A673 (cell line): Measurements from ENCODE around the gene SMYD3. TPM values are rescaled to one million over a fixed set of nuclear protein-coding genes. Genes with fewer than 3 reads are reported as not detected.

Source experiments
- BruUV-seq: library from RNA; stranded (reverse); fragments of 400-500 nt; replicated peaks from 2 replicates; lab custom pipeline; 2021; lab: Mats Ljungman, UMichigan
- CTCF ChIA-PET: fragments of 300-600 bp; sonication (Branson Sonifier 250); formaldehyde crosslinking; loops from one replicate; lab custom pipeline; 2022; ENCODE audit warnings: antibody characterized with exemption; lab: Charles Lee
- POLR2A ChIA-PET: fragments of 300-600 bp; sonication (Branson Sonifier 250); formaldehyde crosslinking; loops from one replicate; lab custom pipeline; 2022; ENCODE audit warnings: antibody characterized with exemption; ENCODE audit not compliant: low non-redundant PET; lab: Charles Lee
- DNase-seq: peaks from one replicate; pipeline ENCODE4 v3.0.0-alpha.2; 2015; ENCODE audit warnings: low spot score
- H3K27ac ChIP-seq: fragments of 200-600 bp; sonication (generic); 2 replicates; pipeline ENCODE4 v1.5.1; 2016; ENCODE audit warnings: mixed run types, low read depth, mild to moderate bottlenecking, mixed read lengths, antibody characterized with exemption, low read length; ENCODE audit not compliant: poor library complexity, severe bottlenecking
- H3K27me3 ChIP-seq: fragments of 200-600 bp; sonication (generic); replicated peaks from 2 replicates; pipeline ENCODE4 v1.6.1; 2017; ENCODE audit warnings: mixed run types, low read depth, mild to moderate bottlenecking, mixed read lengths, antibody characterized with exemption, low read length; ENCODE audit not compliant: insufficient read depth, poor library complexity
- H3K36me3 ChIP-seq: fragments of 200-600 bp; sonication (generic); 2 replicates; pipeline ENCODE4 v1.6.1; 2016; ENCODE audit warnings: mixed run types, mild to moderate bottlenecking, mixed read lengths, antibody characterized with exemption, low read length; ENCODE audit not compliant: insufficient read depth, poor library complexity, severe bottlenecking
- H3K4me1 ChIP-seq: fragments of 200-600 bp; sonication (generic); 2 replicates; pipeline ENCODE4 v1.6.1; 2017; ENCODE audit warnings: mixed run types, mild to moderate bottlenecking, mixed read lengths, antibody characterized with exemption, low read length; ENCODE audit not compliant: insufficient read depth, poor library complexity, severe bottlenecking
- H3K4me3 ChIP-seq: fragments of 200-600 bp; sonication (generic); 2 replicates; pipeline ENCODE4 v1.5.1; 2016; ENCODE audit warnings: low read depth, mixed run types, mild to moderate bottlenecking, mixed read lengths, low read length; ENCODE audit not compliant: poor library complexity, severe bottlenecking
- H3K9me3 ChIP-seq: fragments of 200-600 bp; sonication (generic); 2 replicates; pipeline ENCODE4 v1.6.1; 2016; ENCODE audit warnings: mixed run types, low read depth, mild to moderate bottlenecking, mixed read lengths, antibody characterized with exemption, low read length; ENCODE audit not compliant: poor library complexity, severe bottlenecking
- EZH2 ChIP-seq: fragments of 200-600 bp; sonication (generic); IDR thresholded peaks from 2 replicates; pipeline ENCODE4 v1.6.1; 2017; ENCODE audit warnings: borderline replicate concordance, low read depth, mild to moderate bottlenecking, mixed read lengths, antibody characterized with exemption, low read length; ENCODE audit not compliant: poor library complexity, severe bottlenecking
- intact Hi-C: fragments of 100-400 bp; cut with micrococcal nuclease; formaldehyde crosslinking; loops from one replicate; pipeline ENCODE4 v1.10.0; 2022; ENCODE audit not compliant: unreplicated experiment
- total RNA-seq: library from RNA; stranded (reverse); gene quantifications from 2 replicates; pipeline ENCODE4 v1.2.3, GENCODE V29; 2021
- TF ChIP-seq, protein P1 (sequence below): fragments of 300-800, 200-600 bp; sonication (generic); conservative IDR thresholded peaks from 2 replicates; pipeline ENCODE4 v1.5.1; 2017; ENCODE audit warnings: low read depth, mild to moderate bottlenecking, antibody characterized with exemption, low read length, moderate library complexity, mixed read lengths

Gene SMYD3
- total RNA-seq, 1 experiment from 2014 or later = 29.0 TPM

- BruUV-seq = no TSS peak
- intact Hi-C loops = no loop called here
- POLR2A ChIA-PET = no interaction called here
Measured at GRCh38 chr1:246052603-246053002, 454.5 kb downstream of the SMYD3 start.

DNA sequence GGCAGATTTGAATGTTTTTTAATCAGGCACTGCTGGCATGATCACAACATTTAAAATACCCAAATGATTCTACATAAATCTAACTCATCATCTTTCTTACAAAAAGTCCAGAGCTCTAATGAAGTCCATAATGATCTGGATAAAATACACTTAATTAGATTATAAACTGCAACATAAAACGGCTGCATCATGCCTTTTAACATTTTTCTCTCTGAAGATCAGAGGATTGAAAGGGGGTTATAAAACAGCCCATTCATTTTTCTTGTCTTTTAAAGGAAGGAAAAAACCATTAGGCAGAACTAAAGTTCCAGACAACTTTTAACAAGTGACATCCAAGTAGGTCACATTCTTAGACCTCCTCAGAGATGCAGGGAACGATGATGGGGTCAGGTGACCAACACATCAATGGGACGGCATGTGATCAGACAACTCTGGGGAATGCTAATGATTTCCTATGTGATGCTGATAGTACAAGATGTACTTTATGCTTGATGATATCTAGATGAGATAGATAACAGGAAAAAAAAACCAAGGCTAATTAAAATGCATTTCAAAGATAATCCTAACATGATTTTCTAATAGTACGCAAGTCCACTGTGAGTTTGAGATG is 455.1 kb downstream of the SMYD3 start:
- CTCF ChIA-PET = no interaction called here

More at GRCh38 chr1:246052603-246053002, 454.5 kb downstream of the SMYD3 start:
- TF ChIP-seq, protein P1, sequence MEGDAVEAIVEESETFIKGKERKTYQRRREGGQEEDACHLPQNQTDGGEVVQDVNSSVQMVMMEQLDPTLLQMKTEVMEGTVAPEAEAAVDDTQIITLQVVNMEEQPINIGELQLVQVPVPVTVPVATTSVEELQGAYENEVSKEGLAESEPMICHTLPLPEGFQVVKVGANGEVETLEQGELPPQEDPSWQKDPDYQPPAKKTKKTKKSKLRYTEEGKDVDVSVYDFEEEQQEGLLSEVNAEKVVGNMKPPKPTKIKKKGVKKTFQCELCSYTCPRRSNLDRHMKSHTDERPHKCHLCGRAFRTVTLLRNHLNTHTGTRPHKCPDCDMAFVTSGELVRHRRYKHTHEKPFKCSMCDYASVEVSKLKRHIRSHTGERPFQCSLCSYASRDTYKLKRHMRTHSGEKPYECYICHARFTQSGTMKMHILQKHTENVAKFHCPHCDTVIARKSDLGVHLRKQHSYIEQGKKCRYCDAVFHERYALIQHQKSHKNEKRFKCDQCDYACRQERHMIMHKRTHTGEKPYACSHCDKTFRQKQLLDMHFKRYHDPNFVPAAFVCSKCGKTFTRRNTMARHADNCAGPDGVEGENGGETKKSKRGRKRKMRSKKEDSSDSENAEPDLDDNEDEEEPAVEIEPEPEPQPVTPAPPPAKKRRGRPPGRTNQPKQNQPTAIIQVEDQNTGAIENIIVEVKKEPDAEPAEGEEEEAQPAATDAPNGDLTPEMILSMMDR = no peak
- TF ChIP-seq EZH2 = no peak
- no peak for DNase-seq
- CTCF ChIA-PET = no interaction called here
- no peak overlapping the region for H3K27ac ChIP-seq
- H3K9me3 ChIP-seq = no peaks in the 10 kb centered on the region
- H3K27me3 ChIP-seq = no peaks in the 10 kb centered on the region
- H3K4me1 ChIP-seq = peaks cover 3% of the 10 kb centered on the region
- H3K4me3 ChIP-seq = no peak overlapping the region
- H3K36me3 ChIP-seq = no peaks in the 10 kb centered on the region

GRCh38 chr1:246048693-246049092 is 458.4 kb downstream of the SMYD3 start:
- intact Hi-C loops = no loop called here
- H3K4me3 ChIP-seq = no peak overlapping the region
- H3K36me3 ChIP-seq = no peaks in the 10 kb centered on the region
- no peaks in the 10 kb centered on the region for H3K27me3 ChIP-seq
- H3K27ac ChIP-seq = no peak overlapping the region
- BruUV-seq = no TSS peak
- TF ChIP-seq, protein P1 = no peak
- TF ChIP-seq EZH2 = no peak
- CTCF ChIA-PET = no interaction called here
- no peak for DNase-seq
- no peaks in the 10 kb centered on the region for H3K9me3 ChIP-seq
- POLR2A ChIA-PET = no interaction called here
- peaks cover 3% of the 10 kb centered on the region for H3K4me1 ChIP-seq

More for the DNA sequence above, 455.1 kb downstream of the SMYD3 start:
- H3K36me3 ChIP-seq = no peaks in the 10 kb centered on the region
- H3K9me3 ChIP-seq = no peaks in the 10 kb centered on the region
- H3K4me1 ChIP-seq = peaks cover 3% of the 10 kb centered on the region
- TF ChIP-seq, protein P1 = no peak
- TF ChIP-seq EZH2 = no peak
- intact Hi-C loops = no loop called here
- no peaks in the 10 kb centered on the region for H3K27me3 ChIP-seq
- no peak overlapping the region for H3K4me3 ChIP-seq
- no peak overlapping the region for H3K27ac ChIP-seq
- POLR2A ChIA-PET = no interaction called here
- no TSS peak for BruUV-seq
- DNase-seq = no peak
